GM21367 (cell line): ENCODE measurements around the gene CDKN2A.
"Not testable (repeated sequence)": the region's sequence is repeated elsewhere in the genome, so short reads cannot be mapped to it uniquely, and the experiment has no call there.

Experiments used
- ATAC-seq: cut with Tn5 transposase; IDR thresholded peaks from one replicate; pipeline ENCODE4 v1.9.1; 2021; ENCODE audit not compliant: unreplicated experiment

CDKN2A gene

GRCh38 chr9:21982861-21983560, 11.2 kb downstream of the CDKN2A start:
- ATAC-seq, result no peak

GRCh38 chr9:21982391-21982790, 11.8 kb downstream of the CDKN2A start:
- ATAC-seq, result no peak

- no peak for ATAC-seq
These were observed 17.8 kb downstream of the CDKN2A start for GRCh38 chr9:21976334-21976875.

GRCh38 chr9:21974722-21975409, 19.3 kb downstream of the CDKN2A start:
- ATAC-seq, result peak; percentile 57

GRCh38 chr9:21974343-21974721, 19.9 kb downstream of the CDKN2A start:
- no peak for ATAC-seq

GRCh38 chr9:21972361-21972760, 21.8 kb downstream of the CDKN2A start:
- no peak for ATAC-seq

GRCh38 chr9:21970800-21971640, 23.2 kb downstream of the CDKN2A start:
- ATAC-seq, result no peak

- ATAC-seq, result no peak
These were observed 24.0 kb downstream of the CDKN2A start for GRCh38 chr9:21969951-21970799.

GRCh38 chr9:21969011-21969940, 24.9 kb downstream of the CDKN2A start:
- ATAC-seq, result no peak

GRCh38 chr9:21968331-21969010, 25.7 kb downstream of the CDKN2A start:
- no peak for ATAC-seq

- ATAC-seq, result no peak
These were observed 26.5 kb downstream of the CDKN2A start for GRCh38 chr9:21967702-21968101.

- no peak for ATAC-seq
These were observed 27.0 kb downstream of the CDKN2A start for GRCh38 chr9:21967169-21967568.

GRCh38 chr9:21966140-21966851, 27.9 kb downstream of the CDKN2A start:
- no peak for ATAC-seq

GRCh38 chr9:21965401-21965951, 28.7 kb downstream of the CDKN2A start:
- peak; percentile 88 for ATAC-seq

- ATAC-seq, result peak; percentile 63
These were observed 29.2 kb downstream of the CDKN2A start for GRCh38 chr9:21964925-21965385.

GRCh38 chr9:21961569-21961968, 32.6 kb downstream of the CDKN2A start:
- no peak for ATAC-seq

- ATAC-seq, result not testable (repeated sequence)
These were observed 34.9 kb downstream of the CDKN2A start for GRCh38 chr9:21959268-21959667.

- ATAC-seq, result no peak
These were observed 35.4 kb downstream of the CDKN2A start for GRCh38 chr9:21958833-21959232.
